Measurements from ENCODE around the gene GAB2.

GRCh38 chr11:78460471-78460870, 42.9 kb upstream of the GAB2 start:
- TF ChIP-seq MAFK (IDR thresholded peaks at IDR 0.05; ENCODE audit: low read depth, low read length) (no peak), CTCF (conservative IDR thresholded peaks at IDR 0.05; ENCODE audit: low read depth, low read length) (no peak), RFX5 (IDR thresholded peaks at IDR 0.05; ENCODE audit: low read depth, low read length) (no peak), CEBPB (IDR thresholded peaks at IDR 0.05; ENCODE audit: low read depth, low read length) (no peak)
- TF ChIP-seq, protein P1, sequence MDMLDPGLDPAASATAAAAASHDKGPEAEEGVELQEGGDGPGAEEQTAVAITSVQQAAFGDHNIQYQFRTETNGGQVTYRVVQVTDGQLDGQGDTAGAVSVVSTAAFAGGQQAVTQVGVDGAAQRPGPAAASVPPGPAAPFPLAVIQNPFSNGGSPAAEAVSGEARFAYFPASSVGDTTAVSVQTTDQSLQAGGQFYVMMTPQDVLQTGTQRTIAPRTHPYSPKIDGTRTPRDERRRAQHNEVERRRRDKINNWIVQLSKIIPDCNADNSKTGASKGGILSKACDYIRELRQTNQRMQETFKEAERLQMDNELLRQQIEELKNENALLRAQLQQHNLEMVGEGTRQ (IDR thresholded peaks at IDR 0.05; ENCODE audit: low read depth, low read length), result no peak

Data from IMR-90 (cell line).